Left forelimb (tissue), 1 donor: Measurements from ENCODE around the gene TM6SF1.
"Not testable (repeated sequence)": the region's sequence is repeated elsewhere in the genome, so short reads cannot be mapped to it uniquely, and the experiment has no call there.

Experiments used
- DNase-seq: peaks from one replicate; pipeline ENCODE4 v3.0.0-alpha.2; 2018; ENCODE audit warnings: low spot score

TM6SF1 gene

DNA sequence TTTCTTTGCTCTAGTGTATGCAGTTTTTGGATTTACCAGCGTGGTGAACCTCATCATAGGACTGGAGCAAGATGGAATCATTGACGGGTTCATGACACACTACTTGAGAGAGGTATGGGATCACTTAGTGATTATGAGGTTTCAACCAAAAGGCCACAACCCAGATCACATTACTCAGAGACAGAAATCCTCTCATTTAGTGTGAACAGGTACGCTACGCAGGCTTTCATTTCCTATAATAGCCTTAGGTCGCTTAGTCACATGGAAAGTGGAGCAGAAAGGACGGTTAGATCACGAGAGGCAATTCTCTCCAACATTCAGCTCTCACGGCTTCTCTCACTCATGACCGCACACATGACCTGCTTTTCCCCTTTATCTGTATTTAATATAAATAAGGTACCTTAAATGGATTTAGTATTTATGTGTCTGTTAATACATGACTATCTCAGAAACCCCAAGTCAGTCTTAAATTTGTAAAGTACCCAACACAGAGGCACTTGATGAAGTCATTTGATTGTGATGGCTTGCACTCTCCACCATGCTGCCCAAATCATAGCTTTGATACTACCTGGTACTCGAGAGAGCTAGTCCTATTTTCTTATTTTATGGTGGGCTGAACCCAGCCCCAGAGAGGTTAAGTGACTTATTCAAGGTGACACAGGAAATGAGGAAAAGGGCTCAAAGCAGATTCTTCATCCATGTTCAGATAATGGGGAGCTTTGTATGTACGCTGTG is 8.6 kb downstream of the TM6SF1 start:
- no peak for DNase-seq

- no peak for DNase-seq
Measured at GRCh38 chr15:83118291-83118827, 10.9 kb downstream of the TM6SF1 start.

GRCh38 chr15:83118968-83119367 is 11.5 kb downstream of the TM6SF1 start:
- no peak for DNase-seq

GRCh38 chr15:83119968-83120581 is 12.6 kb downstream of the TM6SF1 start:
- no peak for DNase-seq

- no peak for DNase-seq
Measured at GRCh38 chr15:83123529-83123928, 16.1 kb downstream of the TM6SF1 start.

GRCh38 chr15:83127547-83128150 is 20.2 kb downstream of the TM6SF1 start:
- no peak for DNase-seq

- DNase-seq = no peak
Measured at GRCh38 chr15:83129791-83130190, 22.3 kb downstream of the TM6SF1 start.

DNA sequence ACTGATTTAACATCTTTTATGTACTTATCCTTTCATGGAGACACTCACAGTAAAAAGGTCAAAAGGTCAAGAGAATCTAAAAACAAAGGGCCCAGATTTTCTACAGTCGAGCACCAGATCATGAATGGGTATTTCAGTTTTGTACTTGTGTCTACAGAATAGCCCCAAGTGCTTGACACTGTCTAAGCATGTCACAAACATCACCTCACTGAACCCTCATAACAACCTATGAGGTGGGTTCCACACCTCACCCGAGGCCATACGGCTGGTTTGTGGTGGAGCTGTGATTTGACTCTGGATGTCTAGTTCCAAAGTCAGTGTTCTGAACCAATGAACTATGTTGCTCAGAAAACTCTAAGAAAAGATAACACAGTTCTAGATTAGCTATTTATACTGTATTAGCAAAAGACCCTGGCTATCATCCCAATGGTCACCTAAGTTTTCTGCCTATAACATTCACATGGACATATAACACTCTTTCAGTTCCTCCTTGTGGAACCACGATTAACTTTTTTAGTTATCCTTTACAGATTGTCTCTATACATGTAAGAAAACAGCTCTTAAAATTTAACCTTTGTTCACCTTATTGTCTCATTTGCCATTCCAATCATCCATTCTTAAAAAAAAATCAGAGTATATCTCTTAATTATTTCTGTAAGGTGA is 25.5 kb downstream of the TM6SF1 start:
- DNase-seq = no peak

DNA sequence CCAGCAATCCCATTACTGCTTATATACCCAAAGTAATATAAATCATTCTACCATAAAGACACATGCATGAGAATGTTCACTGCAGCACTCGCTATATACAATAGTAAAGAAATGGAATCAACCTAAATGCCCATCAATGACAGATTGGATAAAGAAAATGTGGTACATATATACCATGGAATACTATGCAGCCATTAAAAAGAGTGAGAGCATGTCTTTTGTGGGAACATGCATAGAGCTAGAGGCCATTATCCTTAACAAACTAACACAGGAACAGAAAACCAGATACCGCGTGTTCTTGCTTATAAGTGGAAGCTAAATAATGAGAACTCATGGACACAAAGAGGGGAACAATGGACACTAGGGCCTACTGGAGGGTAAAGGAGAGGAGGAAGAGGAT is 34.7 kb downstream of the TM6SF1 start:
- DNase-seq = not testable (repeated sequence)

- DNase-seq = no peak
Measured at GRCh38 chr15:83144771-83145170, 37.3 kb downstream of the TM6SF1 start.

DNA sequence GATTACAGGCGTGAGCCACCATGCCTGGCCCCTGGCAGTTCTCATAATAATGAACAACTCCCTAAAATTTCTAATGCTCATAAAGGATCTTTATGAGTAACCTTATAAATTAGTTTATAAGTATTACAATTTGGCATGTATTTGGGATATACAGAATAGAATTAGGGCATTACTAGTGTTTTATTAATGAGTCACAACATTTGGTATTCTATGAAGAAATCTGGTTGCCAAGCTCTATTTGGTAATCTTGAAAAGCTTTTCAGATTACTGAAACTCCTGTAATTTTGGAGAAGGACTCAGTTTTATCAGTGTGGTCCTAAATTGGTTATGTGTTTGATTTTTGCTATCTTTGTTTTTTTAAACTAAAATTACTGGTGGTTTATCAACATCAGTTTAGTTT is 45.8 kb downstream of the TM6SF1 start:
- no peak for DNase-seq

DNA sequence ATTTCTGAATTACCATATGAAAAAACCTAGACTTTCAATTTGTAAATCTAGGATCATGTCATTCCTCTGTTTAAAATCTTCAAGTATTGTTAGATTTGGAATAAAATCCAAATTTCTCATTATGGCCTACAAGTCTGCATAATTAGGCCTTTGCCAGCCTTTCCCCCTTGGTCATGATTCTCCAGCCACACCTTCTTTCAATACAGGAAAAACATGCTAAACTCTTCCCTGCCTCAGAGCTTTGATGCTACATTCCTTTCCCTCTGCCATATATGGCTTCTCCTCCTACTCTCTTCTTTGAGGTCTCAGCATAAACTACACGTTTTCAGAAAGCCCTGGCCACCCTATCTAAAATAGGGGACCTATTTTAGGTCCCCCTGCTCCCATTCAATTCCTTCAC is 48.5 kb downstream of the TM6SF1 start:
- no peak for DNase-seq

- no peak for DNase-seq
Measured at GRCh38 chr15:83158393-83158792, 50.9 kb downstream of the TM6SF1 start.

DNA sequence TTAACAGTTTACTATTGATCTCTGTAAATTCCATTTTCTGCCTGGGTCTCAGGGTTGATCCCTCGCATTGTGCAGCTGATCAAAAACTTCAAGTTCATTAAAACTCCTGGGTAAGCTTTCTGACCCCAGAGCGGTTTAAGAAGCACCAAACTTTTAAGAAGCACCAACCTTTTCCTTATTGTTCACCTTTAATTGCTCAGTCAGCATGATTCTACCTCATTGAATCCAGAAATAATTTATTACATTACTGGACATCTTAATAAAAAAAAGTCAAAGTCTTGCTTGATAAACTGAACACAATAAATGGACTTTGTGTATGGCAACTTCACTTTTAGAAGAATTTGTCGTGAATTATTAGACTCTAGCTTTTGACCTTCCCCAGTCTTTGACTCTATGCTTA is 53.3 kb downstream of the TM6SF1 start:
- DNase-seq = no peak

DNA sequence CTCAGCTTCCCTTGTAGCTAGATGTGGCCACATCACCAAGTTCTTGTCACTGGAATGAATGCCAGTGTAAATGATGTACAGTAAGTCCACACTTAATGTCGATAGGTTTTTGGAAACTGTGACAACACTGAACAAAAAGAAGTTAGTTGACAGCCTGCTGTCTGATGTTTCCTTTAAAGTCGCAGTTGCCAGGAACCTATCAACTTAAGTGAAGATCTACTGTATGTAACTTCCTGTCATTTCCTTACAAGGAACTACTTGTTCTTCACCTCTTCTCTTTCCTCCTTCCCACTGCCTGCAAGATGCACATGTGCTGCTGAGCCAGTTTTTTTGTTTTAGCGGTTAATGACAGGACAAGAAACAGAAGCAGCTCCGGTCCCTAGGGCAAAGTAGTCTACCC is 55.6 kb downstream of the TM6SF1 start:
- no peak for DNase-seq

GRCh38 chr15:83164111-83164770 is 56.8 kb downstream of the TM6SF1 start:
- no peak for DNase-seq

DNA sequence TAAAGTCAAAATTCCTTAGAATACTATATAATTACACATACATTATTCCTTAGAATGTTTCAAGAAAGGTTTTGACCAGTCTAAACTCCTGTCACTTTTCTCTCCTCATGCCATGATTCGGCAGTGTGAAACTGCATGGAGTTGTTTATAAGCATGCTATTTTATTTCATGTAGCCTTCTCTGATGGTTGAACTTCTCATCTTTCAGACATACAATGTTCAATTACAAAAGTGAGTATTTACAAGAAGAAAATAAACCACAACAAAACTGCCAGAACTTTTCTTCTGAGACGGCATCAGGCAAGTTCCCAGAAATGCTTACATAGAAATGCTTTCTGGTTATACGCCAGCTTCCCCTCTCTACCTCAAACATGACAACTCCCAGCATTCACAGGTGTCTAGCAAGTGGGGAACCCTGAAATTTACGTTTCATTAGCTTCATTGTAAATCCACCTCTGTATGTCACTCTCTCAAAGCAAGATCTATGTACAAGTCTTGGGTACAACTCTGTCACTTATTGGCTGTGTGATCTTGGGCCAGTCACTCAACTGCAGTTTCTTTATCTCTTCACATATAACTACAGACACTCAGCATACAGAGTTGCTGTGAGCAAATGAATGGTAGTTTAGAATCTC is 57.4 kb downstream of the TM6SF1 start:
- DNase-seq = no peak

- DNase-seq = no peak
Measured at GRCh38 chr15:83166218-83166617, 58.8 kb downstream of the TM6SF1 start.

GRCh38 chr15:83166830-83167229 is 59.4 kb downstream of the TM6SF1 start:
- no peak for DNase-seq

DNA sequence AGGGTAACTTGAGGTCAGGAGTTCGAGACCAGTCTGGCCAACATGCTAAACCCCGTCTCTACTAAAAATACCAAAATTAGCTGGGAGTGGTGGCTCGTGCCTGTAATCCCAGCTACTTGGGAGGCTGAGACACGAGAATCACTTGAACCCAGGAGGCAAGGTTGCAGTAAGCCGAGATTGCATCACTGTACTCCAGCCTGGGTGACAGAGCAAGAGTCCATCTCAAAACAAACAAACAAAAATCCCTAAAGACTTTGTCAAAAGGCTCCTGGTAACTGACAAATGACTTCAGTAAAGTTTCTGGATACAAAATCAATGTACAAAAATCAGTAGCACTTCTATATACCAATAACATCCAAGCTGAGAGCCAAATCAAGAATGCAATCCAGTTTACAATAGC is 62.1 kb downstream of the TM6SF1 start:
- DNase-seq = not testable (repeated sequence)

- no peak for DNase-seq
Measured at GRCh38 chr15:83170474-83171165, 63.2 kb downstream of the TM6SF1 start.
